Measurements from ENCODE around the gene EBPL.

GRCh38 chr13:49635599-49636433 lies 55.5 kb downstream of the EBPL start:
- no peak for TF ChIP-seq CTCF (IDR thresholded peaks at IDR 0.05)
- no peak for TF ChIP-seq EP300 (IDR thresholded peaks at IDR 0.05; ENCODE audit: low read depth)
